Measurements from ENCODE around the gene CHST6. TPM values are rescaled to one million over a fixed set of nuclear protein-coding genes. Genes with fewer than 3 reads are reported as not detected.
A peak's percentile ranks its signal among the peaks of the same experiment; 100 is the strongest.

CHST6 gene
- total and polyA plus RNA-seq, 9 of the 15 experiments (the other 6 are each of a cell fraction or from before 2014, with no cell fraction given) = 0.01 to 0.05 (median 0.02) TPM; not detected in 6

GRCh38 chr16:75433732-75434413 is 61.4 kb downstream of the CHST6 start (continued):
- TF ChIP-seq TAL1 (IDR thresholded peaks at IDR 0.05) (0 out of 2 replicates have a peak, but pooled peaks have one; percentile 14), ZNF3 (CRISPR knock-in tag; IDR thresholded peaks at IDR 0.05) (no peak), ARHGAP35 (IDR thresholded peaks at IDR 0.05; ENCODE audit: partially characterized antibody) (no peak), FOSL1 (tag; conservative IDR thresholded peaks at IDR 0.05) (no peak), HMBOX1 (IDR thresholded peaks at IDR 0.05) (no peak), ZNF12 (CRISPR knock-in tag; IDR thresholded peaks at IDR 0.05) (no peak), NFATC3 (IDR thresholded peaks at IDR 0.05) (0 out of 2 replicates have a peak, but pooled peaks have one; percentile 56), CBX3 (IDR thresholded peaks at IDR 0.05; ENCODE audit: borderline replicate concordance in 1 of 2, low read length in 2 of 2) (peak in 1 of 2 experiments; percentile 48; a peak in 1 of 3 replicates), ZFPM2 (CRISPR knock-in tag; IDR thresholded peaks at IDR 0.05) (no peak), KLF13 (tag; IDR thresholded peaks at IDR 0.05; ENCODE audit: borderline replicate concordance, low read depth) (no peak), ZNF324 (CRISPR knock-in tag; IDR thresholded peaks at IDR 0.05) (no peak), ARID1B (IDR thresholded peaks at IDR 0.05) (peak; percentile 50; the same call in 1 of the 2 replicates), IFI16 (CRISPR knock-in tag; IDR thresholded peaks at IDR 0.05) (no peak), CBFA2T2 (conservative IDR thresholded peaks at IDR 0.05) (no peak), ZNF407 (IDR thresholded peaks at IDR 0.05; ENCODE audit: low read depth) (no peak), ILK (tag; IDR thresholded peaks at IDR 0.05; ENCODE audit: borderline replicate concordance, low read depth) (no peak), OTX1 (CRISPR knock-in tag; IDR thresholded peaks at IDR 0.05) (no peak), HNRNPK (IDR thresholded peaks at IDR 0.05; ENCODE audit: low read depth, low read length, poor library complexity, severe bottlenecking) (no peak), DNMT1 (IDR thresholded peaks at IDR 0.05) (no peak), ZFP30 (CRISPR knock-in tag; IDR thresholded peaks at IDR 0.05; ENCODE audit: borderline replicate concordance) (no peak), ASH1L (IDR thresholded peaks at IDR 0.05; ENCODE audit: borderline replicate concordance, low read depth, partially characterized antibody) (peak; percentile 17), MTA1 (IDR thresholded peaks at IDR 0.05; ENCODE audit: borderline replicate concordance) (no peak)

Data from K562 (cell line).